GM19455 (cell line): ENCODE measurements around the gene ACSL1.

ENCODE experiments used
- ATAC-seq: cut with Tn5 transposase; IDR thresholded peaks from one replicate; pipeline ENCODE4 v1.9.1; 2021; ENCODE audit not compliant: unreplicated experiment

ACSL1 gene, protein sequence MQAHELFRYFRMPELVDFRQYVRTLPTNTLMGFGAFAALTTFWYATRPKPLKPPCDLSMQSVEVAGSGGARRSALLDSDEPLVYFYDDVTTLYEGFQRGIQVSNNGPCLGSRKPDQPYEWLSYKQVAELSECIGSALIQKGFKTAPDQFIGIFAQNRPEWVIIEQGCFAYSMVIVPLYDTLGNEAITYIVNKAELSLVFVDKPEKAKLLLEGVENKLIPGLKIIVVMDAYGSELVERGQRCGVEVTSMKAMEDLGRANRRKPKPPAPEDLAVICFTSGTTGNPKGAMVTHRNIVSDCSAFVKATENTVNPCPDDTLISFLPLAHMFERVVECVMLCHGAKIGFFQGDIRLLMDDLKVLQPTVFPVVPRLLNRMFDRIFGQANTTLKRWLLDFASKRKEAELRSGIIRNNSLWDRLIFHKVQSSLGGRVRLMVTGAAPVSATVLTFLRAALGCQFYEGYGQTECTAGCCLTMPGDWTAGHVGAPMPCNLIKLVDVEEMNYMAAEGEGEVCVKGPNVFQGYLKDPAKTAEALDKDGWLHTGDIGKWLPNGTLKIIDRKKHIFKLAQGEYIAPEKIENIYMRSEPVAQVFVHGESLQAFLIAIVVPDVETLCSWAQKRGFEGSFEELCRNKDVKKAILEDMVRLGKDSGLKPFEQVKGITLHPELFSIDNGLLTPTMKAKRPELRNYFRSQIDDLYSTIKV

DNA sequence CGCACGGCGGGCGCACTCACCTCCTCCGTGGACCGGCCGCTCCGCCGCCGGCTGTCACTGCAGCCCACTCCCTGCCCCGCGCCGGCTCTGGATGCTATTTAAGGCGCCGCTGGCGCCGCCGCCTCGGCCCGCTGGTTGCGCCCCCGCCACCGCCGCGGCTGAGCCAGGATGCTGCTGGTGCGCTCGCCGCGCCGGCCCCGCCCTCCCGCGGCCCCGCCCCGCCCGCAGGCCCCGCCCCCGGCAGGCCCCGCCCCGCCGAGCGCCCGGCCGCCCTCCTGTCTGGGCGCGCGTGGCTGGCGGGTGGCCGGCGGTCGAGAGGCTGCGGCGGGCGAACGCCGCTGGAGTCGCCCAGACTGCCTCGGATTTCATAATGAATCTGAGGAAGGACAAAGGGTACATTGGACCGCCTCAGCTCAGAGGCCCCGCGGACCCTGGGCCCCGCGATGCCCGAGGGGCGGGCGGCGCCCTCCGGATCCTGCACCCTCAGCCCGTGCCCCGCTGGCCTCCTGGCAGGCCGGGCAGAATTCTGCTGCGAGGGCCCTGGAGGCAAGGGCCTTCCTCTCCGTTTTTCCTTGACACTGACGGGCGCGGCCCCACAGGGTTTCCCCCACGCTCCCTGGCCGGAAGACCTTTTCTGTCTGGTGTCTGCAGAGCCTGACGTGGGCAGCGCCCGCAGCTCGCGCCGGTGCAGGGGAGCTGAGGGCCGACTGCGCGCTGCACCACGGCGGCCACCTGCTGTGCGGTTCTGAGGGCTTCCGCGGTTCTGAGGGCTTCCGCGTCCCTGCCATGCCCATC, at the start of gene ACSL1:
ACSL1 (minus strand) TSS at position 73 of the 795 bp plus-strand sequence. CDS start 22,454 bp downstream, outside the sequence.
- ATAC-seq = peak; percentile 72

DNA sequence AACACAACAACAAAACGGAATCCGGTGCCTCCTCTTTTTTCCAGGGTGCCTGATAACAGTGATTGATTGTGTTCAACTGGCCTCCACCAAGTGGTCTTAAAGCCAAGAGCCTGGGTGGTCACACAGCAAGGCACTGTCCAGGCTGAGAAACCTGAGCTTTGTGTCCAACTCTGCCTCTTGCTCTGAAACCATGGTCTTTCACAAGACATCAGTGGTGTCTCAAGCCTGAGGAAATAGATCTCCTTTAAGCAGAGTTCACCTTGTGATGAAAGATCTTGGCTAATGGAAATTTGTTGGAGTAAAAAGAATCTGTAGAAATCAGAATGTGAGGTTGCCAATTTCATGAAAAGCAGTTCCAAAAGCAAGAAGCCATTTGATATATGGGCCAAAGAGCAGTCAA, 47.3 kb upstream of the ACSL1 start:
- ATAC-seq = no peak

DNA sequence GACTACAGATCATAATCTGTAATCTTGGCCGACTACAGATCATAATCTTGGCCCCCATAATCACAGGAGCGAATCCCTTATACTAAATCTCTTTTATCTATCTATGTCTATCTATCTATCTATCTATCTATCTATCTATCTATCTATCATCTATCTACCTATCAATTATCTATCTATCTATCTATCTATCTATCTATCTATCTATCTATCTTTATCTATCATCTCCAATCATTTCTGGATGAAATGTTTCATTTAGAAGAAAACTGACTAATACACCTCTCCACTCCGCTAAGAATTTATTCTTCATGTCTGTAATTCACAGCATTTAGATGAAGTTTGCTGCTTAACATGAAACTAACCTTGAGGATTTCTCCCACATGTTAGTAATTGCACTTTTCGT, 45.0 kb upstream of the ACSL1 start:
- no peak for ATAC-seq

DNA sequence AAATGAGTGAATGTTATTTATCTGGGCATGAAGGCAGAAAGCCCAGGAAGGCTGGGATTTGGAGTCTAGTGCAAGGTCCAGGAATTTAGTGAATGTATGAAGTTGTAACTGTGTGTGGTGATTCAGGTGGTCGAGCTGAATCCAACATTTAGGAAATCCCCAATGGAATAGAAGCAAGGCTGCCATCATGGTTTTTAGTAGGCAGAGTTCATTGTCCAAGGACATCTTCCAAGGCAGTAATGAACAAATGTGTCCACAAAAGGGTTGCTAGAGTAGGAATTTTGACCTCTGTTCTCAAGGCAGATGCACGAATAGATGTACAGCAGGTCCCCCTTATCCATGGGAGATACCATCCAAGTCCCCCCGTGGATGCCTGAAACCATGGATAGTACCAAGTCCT, 42.9 kb upstream of the ACSL1 start:
- no peak for ATAC-seq

DNA sequence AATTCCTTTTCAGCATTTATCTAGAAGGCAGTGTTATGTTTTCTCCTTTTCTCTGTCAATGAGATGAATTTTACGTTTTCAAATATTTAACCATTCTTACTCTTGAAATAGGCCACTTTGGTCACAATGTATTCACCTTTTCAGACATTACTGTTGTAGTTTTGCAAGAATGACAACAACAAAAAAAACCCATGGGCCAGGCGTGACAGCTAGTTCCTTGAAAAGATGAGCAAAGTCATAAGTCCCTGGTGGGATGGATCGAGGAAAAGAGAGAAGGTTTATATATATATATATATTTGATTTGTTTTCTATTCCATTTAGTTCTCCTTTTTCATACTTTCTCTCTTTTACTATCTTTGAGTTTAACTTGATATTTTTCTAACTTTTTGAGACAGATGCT, 38.1 kb upstream of the ACSL1 start:
- no peak for ATAC-seq

DNA sequence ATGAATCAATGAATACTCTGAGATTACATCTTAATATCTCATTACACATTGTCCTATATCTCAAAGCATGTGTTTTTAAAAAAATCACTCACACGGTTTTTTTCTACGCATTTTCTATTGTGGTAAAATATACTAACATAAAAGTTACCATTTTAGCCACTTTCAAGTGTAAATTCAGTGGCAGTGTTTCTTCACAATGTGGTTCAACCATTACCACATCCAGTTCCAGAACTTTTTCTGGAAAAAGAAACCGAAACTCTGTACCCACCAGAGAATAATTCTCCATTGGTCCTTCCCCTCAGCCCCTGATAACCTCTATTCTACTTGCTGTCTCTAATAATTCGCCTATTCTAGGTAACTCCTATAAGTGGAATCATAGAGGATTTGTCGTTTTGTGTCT, 35.3 kb upstream of the ACSL1 start:
- no peak for ATAC-seq

DNA sequence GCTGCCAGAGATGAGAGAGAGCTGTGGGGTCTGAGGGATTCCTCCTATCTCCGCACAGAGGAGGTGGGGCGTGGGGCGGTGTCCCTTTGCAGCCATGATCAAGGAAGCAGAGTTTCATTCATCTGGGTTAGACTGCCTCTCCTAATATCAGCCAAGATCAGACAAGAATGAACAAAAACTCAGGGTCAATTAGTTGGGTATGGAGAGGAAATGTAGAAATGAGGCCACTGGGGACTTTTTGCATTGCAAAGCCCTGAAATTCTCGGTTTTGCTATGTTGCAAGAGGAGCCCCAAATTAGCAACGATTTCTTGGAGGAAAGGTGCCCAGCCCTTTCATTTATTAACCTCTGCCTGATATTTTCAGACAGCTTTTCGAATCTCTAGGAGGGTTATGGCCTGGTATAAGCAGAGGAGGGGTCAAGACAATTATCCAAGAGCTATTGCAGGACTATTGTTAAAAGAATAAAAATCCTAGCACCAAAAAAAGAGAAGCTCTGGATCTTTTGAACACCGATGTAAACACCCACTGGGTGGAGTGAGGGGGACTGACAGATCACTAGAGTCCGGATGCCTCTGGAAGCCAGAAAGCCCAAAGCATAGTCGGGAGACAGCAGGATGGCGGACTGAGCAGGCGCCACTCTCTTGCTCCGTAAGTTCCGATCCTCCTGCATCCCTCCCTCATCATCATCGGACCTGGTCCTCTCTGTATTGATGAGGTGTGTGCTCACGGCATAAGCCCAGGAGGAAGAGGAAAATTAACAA, 34.4 kb upstream of the ACSL1 start:
- ATAC-seq = no peak

DNA sequence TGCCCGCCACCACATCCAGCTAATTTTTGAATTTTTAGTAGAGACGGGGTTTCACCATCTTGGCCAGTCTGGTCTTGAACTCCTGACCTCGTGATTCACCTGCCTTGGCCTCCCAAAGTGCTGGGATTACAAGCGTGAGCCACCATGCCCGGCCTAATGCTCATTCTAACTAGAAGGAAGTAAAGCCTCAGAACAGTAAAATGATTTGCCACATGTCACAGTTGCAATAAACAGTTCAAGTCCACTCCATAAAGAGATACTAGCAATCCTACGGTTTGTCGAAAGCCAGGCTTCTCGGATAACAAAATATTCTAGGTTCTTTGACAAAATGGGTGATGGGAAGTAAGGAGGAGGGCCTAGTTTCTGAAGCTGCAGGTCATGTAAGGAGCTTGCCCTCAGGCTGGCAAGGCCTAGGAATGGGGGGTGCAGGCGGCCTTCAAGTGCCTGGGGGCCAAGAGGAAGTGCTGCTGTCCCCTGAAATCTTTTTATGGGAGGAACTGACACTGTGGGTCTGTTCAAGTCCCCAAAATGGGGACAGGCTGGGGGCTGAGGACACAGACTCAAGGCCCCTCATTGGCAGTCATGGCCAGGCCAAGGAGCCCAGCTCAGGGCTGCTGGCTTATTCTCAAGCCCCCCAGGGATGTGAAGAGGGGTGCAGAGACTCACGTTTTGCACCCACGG, 31.8 kb upstream of the ACSL1 start:
- ATAC-seq = no peak

DNA sequence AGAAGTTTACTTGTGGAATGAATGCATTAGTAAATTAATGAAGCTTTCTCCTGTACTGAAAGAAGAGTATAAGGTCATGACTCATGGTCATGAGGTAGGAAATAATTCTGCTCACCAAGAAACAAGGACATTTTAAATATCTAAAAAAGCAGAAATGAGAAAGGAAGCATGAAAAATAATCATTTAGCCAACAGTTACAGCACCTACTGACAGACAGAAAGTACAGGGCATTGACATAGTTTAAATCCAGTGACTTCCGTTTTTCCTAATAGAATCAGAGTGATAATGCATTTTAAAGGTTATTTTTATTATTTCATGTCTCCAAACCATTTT, 30.5 kb upstream of the ACSL1 start:
- ATAC-seq = no peak

DNA sequence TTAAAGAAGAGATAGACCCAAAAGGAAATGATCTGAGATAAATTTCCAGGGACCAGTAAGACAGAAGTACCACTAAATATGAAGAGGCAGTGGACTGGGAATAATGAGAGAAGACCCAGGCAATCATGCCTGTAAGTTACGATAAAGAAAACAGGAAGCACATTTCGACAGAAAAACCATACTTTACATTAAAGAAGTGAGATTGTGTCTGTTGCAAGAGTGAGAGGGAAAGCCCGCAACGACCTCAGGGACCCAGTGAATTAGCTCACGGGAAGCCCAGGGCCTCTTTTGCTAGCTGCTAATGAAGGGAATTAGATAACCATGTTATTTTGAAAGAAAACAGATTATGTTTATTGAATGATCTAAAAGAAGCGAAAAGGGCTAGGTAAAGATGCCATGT, 28.9 kb upstream of the ACSL1 start:
- ATAC-seq = no peak

DNA sequence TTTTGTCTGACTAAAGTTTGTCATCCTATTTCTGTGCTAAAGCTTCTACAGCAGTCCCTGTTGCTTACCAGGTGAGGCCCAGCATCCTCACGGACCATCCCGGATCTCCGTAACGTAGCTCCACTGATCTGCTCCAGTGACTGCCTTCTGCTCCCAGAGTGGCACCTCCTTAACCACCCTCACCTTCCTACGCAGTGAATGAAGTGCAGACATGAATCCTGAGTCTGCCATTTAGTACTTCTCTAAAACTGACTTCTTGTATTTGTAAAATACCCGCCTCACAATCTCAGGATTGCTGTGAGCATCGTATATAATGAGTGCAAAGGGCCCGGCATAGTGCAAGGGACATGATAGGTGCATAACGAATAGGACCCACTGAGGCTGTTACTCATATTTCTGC, 27.7 kb upstream of the ACSL1 start:
- no peak for ATAC-seq

DNA sequence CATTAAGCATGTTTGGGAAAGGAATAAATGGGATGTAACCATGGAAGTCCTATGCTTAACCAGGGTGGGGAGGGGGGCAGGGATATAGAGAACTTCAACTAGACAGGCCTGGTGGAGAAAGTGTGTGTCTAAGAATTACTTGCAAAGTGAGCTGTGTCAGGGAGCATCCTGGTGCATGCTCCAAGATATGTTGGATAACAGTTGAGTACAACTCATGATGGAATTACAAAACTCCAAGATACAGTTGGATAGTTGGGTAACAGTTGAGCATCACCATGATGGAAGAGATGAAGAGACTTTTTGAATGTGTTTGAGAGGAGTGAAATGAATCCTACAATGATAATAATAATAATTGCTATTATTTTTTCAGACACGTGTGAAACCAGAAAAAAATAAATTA, 26.1 kb upstream of the ACSL1 start:
- ATAC-seq = no peak

DNA sequence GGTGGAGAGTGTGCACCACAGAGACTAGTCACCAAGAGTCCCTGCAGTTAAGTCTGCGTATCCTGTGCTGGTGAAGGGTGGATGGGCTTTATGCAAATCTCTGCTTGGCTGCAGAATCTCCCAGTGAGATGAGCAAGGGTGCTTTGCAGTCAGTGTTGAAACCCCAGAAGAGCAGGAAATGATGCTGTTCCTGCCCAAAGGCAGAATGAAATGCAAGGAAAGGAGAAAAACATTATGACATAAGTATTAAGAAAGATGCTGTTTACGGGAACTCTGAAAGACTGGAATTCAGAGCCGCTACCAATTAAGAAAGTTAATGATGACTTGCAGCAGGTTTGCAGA, 25.4 kb upstream of the ACSL1 start:
- ATAC-seq = peak; percentile 73

DNA sequence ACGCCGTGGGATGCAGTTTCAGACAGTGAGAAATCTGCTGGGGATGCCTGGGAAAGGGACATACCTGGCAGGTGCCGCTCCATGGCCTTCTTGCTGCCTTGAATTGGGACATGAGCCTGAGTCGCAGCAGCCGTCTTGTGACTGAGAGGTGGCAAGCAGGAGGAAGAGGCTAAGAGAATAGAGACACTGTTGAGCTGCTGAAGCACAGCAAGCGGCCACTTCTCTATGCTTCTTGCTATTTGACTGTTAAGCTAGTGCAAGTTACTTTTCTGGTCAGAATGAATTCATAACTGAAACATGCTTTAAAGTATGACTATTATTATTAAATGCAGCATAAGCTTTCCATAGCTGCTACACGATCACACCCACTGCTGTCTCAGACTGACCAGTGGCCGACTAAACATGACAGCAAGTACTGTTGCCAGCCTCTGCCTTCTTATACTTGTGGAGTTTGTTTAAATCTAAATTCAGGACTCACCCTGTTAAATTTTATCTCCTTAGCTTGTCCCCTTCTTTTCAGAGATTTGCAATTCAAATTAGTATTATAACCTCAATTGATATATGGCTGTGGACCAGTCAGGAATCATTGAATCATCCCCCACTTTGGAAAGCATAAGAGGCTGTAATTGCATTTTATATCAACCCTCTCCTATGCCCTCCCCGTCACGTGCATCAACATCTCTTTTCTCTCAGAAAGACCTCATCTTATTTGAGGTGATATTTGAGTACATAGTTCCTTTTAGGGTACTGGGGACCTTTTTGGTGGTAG, 24.8 kb upstream of the ACSL1 start:
- ATAC-seq = peak; percentile 44

DNA sequence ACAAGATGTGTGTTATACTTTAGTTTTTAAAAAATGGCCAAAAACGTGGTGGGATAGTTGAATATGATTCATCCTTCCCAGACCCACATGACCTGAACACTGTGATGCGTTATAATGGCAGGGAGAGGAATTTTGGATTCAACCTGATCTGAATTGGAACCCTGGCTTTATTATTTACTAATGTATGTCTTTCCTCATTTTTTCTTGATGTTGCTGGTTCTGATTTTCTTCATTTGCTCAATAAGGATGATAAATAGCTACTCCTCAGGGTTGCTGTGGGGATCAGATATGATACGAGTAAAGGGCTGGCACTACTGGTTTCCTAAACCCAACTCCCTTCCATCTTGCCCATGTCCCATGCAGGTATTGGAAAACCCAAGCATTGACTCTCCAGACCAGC, 24.2 kb upstream of the ACSL1 start:
- no peak for ATAC-seq

DNA sequence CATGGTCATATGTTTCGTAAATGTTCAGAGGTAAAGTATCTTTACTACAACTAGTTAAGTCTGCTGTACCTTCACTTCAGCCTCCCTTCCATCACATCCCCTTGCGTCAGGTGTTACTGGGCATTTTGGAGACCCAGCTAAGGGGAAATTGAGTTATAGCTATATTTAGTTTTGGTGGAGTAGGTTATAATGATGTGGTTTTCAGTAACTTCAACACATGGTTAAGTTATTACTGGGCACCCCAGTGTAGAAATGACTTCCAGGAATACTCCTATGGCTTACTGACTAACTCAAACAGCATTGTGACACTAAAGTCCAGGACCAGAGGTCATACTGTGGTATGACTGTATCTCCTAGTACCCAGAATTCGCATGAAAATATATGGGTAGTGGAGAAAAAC, 23.4 kb upstream of the ACSL1 start:
- ATAC-seq = no peak

DNA sequence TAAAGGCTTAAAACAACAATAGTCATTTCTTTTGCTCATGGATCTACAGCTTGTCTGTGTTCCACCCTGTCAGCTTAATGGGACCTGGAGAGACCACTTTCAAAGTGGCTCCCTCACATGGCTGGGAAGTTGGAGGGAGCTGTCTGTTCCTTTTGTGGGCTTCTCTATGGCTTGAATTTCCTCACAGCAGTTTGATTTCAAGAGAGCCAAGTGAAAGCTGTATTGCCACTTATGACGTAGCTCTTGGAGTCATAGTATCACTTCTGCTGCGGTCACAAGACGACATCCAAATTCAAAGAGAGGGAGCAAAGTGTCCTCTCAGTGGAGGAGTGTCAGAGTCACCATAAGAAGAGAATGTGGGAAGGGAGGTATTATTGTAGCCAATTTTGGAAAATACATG, 22.7 kb upstream of the ACSL1 start:
- no peak for ATAC-seq

DNA sequence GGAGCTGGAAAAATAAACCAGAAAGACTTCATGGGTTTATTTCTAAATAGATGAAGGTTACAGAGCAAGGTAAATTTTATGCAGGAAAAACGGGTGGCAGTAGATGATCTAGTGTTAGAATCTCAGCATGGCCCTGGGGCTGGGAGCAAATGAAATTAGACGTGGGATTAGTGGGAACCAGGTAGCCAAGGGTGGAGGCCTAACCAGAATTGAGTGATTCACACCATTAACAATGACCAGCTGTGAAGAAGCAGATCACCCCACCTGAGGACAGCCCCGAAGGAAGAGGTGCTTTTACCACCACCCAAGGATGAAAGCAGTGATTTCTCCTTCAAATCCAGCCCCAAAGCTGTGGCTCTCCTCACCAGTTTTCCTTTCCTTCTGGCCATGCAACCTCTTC, 20.8 kb upstream of the ACSL1 start:
- ATAC-seq = no peak

DNA sequence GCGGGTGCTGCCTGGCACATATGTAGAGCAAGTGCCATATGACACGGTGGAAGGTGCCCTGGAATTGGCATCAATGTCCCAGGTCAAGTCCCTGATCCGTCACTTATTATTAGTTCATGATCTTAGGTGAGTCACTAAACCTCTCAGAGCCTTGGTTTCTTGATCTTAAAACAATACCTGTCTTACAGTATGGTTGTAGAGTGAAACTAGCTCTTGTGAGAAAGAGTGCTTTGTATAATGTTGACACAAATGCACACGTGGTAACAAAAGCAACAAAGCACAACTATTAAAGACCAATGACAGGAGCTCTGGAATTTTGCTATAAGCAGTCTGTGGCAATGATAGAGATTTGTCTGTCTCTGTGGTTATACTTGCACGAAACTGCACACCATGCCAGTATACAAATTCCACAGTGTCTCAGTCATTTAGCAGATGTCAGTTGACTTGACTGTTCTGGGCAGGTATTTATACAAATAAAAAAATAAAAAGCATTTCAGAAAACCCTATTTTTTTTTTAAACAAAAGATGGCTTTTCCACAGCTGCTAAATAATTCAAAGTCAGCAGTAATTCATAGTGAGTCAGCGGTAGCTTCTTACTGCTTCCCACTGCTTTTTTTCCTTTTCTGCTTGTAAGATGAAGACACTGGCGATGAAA, 19.7 kb upstream of the ACSL1 start:
- ATAC-seq = no peak

DNA sequence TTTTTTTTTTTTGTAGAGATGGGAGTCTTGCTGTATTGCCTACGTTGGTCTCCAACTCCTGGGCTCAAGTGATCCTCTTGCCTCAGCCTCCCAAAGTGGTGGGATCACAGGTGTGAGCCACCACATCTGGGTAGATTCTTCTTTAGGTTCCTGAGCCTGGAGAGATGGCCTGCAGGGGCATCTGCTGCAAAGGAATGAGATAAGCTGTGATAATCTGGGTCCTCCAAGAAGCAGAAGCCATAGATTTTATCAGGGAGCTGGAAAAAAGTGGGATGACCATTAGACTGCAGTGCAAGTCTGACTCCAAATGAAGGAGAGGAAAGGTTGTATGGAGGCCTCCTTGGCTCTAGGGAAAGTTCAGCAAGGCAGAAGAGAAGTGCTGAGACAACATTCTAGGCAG, 19.0 kb upstream of the ACSL1 start:
- no peak for ATAC-seq
